HG03575 (cell line): Measurements from ENCODE around the gene CHD9.
"Not testable (repeated sequence)": the region's sequence is repeated elsewhere in the genome, so short reads cannot be mapped to it uniquely, and the experiment has no call there.

Experiments used
- ATAC-seq: cut with Tn5 transposase; IDR thresholded peaks from one replicate; pipeline ENCODE4 v1.9.1; 2021; ENCODE audit not compliant: unreplicated experiment, insufficient number of reproducible peaks, low FRiP score; ENCODE audit errors: extremely low read depth

CHD9 gene, protein sequence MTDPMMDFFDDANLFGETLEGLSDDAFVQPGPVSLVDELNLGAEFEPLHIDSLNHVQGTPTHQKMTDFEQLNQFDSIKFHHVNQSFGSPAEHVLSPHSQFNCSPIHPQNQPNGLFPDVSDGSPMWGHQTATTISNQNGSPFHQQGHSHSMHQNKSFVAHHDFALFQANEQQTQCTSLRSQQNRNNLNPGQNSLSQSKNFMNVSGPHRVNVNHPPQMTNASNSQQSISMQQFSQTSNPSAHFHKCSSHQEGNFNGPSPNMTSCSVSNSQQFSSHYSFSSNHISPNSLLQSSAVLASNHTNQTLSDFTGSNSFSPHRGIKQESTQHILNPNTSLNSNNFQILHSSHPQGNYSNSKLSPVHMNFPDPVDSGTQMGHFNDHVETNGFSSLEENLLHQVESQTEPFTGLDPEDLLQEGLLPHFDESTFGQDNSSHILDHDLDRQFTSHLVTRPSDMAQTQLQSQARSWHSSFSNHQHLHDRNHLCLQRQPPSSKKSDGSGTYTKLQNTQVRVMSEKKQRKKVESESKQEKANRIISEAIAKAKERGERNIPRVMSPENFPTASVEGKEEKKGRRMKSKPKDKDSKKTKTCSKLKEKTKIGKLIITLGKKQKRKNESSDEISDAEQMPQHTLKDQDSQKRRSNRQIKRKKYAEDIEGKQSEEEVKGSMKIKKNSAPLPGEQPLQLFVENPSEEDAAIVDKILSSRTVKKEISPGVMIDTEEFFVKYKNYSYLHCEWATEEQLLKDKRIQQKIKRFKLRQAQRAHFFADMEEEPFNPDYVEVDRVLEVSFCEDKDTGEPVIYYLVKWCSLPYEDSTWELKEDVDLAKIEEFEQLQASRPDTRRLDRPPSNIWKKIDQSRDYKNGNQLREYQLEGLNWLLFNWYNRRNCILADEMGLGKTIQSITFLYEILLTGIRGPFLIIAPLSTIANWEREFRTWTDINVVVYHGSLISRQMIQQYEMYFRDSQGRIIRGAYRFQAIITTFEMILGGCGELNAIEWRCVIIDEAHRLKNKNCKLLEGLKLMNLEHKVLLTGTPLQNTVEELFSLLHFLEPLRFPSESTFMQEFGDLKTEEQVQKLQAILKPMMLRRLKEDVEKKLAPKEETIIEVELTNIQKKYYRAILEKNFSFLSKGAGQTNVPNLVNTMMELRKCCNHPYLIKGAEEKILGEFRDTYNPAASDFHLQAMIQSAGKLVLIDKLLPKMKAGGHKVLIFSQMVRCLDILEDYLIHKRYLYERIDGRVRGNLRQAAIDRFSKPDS (N-terminal part only)

DNA sequence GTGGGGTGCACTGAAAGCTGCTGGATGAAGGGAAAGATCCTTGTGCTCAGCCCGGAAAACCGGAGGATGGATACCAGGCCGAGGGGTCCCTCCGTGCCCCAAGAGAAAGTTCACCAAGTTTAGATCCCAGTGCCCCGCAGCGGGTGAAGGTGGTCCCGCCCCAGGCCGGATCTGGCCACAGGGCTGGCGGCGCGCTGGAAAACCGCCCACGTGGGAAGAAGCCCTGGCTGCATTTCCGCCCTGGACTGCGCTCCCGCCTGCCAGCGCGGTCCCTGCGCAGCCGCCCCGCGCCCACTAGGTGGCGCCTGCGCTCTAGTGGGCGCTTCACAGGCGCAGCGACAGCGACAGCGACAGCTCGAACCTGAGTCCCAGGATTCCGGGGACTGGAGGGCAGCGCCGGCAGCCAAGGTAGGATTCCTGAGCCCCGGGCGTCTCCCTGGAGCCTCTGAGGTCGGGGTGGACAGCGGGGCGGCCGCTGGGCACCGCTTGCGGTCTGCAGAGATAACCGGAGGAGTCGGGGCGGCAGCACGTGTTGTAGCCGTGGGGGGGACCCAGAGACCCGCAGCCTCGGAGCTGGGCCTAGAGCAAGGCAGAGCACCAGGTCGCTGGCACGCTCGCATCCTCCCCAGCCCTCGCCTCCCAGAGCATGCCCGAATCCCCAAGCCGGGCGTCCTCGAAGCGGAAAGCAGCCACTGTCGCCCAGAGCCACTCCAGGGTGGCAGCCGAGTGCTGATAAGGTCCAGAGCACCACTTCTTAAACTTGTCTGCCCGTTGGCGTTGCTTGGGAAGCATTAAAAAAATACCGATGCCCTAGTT lies at the start of gene CHD9:
TSS of gene CHD9 (plus strand) at position 322 of the 816 bp plus-strand sequence. CDS start 101,099 bp downstream, outside the sequence.
- no peak for ATAC-seq

DNA sequence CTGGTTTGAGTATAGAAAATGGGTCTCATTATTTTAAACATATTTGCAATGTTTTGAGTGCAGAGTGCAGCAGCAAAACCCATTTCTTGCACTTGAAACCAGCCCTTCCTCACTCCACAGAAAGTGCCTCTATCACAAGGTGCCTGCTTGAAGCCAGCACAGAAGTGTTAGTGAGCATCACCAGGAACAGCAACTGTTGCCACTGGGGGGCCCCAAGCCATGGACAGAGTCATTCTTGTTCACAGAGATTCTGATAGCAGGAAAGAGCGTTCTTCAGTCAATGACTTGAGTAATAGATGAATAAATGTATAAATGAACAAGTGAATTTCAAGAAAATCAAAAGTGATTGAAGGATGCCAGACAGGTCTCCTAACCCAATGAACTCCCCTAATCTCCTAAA lies 47.7 kb upstream of the CHD9 start:
- ATAC-seq: no peak

DNA sequence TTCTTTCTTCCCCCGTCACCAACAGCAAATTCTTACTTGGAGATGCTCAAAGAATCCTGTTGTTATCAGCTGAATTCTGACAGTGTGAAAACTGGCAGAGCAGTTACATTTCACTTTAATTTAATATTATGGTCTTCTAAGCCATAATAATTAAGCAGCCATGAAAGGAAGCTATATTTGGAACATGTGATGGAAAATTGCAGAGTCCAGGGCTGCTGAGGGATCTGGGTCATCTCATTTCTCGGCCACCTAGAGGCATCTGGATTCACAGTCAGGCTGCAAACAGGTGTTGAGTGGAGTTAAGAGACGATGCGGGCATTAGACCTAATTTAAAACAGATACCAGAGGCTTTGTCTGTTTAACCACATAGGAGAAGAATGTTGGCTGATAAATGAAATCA lies 40.5 kb upstream of the CHD9 start:
- no peak for ATAC-seq

DNA sequence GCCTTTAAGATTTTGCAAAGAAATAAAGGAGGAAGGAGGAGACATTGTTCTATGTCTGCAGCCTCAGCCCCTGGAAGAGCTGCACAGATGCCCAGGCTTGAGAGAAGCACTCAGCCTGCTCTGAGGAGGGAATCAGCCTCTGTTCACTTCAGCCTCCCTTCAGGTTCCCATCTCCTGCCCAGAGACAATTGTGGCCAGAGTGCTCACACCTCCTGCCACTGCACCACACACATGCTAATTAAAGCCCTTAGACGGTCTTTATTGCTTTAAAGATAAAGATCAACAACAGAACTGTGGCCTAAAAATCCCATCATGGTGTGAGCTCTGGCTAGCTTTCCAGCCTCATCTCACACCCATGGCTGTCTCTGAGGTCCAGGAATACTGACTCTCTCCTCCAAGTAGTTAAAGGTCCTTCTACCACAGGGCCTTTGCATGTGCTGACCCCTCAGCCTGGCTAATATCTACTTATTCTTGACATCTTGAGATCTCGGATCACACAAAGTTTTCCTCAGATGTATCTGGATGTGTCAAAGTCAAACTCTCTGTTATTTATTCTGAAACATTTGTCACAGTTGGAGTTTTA lies 35.9 kb upstream of the CHD9 start:
- ATAC-seq: no peak

DNA sequence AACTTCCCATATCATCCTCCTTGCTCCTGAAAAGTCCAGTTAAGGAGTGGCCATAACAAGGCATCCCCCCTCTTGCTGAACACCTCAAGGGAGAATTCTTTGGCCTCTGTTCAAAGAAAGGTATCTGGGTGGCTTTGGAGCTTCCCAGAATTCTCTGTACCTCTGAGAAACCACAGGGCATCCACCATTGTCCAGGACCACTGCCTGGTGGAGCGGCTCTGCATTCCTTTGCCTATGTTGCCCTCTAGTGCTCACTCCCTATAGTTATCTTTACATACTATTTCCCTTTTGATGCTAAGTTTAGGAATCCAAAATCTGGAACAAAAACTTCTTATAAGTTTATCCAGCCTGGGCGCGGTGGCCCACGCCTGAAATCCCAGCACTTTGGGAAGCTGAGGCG lies 32.4 kb upstream of the CHD9 start:
- ATAC-seq: no peak

DNA sequence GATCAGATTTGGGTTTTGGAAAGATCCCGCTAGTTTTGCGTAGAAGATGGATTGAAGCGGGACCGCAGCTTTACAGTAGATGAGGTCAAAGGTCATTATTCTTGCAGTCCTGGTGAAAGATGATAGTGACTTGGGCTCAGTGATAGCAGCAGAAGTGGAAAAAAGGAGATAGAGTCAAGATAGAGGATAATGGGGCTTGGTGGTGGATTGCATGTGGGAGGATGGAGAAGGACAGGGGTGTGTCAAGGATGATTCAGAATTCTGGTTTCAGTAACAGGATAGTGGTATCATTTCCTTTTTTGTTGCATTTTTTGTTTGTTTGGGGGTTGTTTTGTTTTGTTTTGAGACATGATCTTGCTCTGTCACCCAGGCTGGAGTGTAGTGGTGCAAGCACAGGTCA lies 30.7 kb upstream of the CHD9 start:
- ATAC-seq: no peak

DNA sequence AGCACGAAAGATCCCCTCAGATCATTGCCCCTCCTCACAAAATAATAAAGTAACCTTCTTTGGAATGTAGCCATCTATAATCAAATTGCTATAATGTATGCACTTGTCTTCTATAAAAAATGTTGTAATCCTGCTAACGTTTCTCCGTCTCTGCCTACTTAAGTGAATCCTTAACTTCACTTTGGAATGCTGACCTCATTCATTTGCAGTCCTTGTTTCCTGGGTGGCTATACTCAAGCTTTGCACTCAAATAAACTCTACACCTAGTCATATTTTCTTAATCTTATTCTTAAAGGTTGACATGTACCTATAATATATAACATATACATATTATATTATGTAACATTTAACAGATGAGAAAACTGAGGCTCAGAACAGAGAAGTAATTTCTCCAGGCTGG lies 24.8 kb upstream of the CHD9 start:
- ATAC-seq: no peak

DNA sequence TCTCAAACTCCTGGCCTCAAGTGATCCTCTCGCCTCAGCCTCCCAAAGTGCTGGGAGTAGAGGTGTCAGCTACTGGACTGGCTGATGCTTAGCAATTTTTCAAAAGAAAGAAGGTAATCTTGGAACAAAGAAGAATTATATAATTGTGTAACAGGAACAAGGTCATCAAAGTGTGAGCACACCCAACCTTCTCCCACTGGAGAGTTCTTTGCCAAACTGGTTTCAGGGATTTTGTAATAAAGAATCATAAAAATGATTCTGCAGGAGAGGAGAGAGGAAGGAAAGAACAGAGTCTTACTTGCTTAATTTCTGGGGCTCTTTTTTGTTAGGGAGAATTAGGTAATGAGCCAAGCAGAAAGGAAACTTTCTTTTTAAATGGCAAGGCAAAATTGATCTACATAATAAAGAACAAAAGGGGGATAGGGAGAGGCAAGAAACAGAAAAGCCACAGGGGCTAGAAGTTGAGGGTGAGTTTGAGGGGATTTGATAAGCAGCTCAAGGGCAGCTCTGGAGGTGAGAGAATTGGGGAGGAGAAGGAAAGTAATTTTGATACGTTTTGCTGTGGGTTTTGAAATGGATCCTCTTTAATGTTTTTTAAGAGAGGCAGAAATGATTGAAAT lies 23.4 kb upstream of the CHD9 start:
- ATAC-seq: no peak

DNA sequence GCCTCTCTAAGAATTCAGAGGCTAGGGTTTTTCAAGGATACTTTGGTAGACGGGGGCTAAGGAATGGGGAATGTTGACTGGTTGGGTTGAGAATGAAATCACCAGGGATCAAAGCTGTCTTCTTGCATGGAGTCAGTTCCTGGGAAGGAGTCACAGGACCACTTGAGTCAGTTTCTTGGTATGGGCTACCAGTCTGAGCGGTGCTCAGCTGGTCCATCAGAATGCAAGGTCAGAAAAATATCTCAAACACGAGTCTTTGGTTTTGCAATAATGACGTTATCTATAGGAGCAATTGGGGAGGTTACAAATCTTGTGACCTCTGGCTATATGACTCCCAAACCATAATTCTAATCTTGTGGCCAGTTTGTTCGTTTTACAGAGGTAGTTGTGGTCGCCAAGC lies 20.5 kb upstream of the CHD9 start:
- no peak for ATAC-seq

DNA sequence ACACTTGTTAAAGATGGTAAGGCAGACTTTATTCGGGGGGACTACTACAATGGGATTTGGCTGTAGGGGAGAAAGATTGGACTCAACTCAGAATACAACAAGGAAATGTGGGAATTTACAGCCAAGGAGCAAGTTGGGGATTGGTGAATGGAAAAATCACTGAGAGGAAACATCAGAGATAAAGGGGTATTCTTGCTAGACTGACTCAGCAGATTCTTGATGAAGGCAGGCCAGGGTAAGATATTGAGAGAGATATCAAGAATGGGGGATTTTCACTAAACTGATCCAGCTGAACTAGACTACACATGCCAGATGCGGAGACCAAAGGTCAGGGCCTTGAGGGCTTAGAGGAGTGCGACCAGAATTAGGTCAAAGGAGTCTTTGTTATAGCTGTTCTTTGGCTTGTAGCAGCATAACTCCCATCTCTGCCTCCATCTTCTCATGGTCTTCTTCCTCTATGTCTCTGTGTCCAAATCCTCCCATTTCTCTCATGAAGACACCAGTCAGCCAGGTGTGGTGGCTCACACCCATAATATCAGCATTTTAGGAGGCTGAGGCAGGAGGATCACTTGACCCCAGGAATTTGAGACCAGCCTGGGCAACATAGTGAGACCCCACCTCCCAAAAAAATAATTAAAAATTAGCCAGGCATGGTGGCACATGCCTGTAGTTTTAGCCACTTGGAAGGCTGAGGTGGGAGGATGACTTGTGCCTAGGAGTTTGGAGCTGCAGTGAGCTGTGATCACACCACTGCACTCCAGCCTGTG lies 19.4 kb upstream of the CHD9 start:
- ATAC-seq: no peak

DNA sequence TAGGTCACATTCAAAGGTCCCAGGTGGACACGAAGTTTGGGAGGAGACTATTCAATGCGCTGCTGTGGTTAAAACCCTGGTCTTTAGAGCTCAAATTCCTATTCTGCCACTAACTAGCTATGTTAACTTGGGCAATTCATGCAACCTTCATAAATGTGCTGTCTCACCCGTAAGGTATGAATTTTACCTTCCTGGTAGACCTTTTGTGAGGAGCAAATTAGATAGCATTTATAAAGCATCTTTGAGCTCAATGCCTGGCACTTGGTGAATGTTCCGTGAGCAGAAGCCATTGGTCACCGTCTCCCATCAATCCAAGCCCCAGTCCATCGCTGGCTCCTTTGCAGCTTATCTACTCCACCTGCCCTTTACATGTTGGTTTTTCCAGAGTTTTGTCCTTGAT lies 18.7 kb upstream of the CHD9 start:
- no peak for ATAC-seq

DNA sequence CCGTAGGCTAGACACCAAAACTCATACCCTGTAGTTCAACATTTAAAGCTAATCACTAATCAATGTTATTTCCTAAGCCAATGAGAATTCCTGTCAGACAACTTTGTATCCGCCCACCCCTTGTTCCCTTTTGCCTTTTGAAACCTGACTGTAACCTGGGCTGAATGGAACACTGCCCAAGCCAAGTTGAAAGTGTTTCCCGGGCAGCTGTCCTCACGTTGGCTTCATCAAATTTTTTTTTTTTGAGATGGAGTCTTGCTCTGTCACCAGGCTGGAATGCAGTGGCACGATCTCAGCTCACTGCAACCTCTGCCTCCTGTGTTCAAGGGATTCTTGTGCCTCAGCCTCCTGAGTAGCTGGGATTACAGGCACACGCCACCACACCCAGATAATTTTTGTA lies 18.1 kb upstream of the CHD9 start:
- not testable (repeated sequence) for ATAC-seq

DNA sequence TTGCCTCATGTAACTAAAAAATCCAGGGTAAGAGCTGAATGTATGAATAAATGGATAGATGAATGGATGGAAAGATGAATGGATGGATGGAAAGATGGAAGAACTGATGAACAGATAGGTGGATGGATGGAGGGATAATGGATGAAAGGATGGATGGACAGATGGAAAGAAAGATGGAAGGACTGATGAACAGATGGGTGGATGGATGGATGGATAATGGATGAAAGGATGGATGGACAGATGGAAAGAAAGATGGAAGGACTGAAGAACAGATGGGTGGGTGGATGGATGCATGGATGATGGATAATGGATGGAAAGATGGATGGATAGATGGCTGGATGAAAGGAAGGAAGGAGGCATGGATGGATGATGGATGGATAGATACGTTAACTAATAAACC lies 14.0 kb upstream of the CHD9 start:
- ATAC-seq: no peak

DNA sequence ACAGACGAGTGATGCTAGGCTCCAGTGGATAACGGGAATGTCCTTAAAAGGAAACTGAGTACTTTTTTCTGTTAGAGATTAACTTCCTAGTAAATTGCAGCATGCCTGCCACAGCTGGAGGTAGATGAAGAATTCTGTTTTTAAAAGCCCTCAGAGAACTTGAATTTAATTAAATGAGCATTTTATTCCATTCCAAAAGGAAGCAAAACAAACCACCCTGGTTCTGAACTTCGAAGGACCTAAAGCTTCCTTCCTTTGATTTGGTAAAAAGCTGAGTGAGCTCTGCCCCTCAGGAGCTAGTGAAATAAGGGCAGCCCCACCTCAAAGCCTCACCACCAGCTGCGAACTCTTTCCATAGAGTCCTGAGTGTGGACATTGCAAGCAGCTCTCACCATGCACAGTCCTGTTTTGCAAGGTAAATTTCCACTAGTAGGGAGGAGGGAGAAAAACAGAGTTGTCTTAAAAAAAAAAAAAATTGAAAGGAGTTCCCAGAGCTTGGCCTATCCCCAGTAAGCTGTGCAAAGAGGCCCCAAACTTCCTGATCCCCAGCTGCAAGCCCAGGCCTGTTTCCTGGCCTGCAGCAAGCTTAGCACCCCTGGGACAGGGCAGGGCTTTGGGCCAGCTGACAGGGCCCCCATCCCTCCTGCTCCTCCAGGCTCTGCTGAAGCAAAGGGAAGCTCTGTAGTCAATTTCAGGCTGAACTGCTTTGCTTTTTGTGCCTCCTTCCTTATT lies 13.3 kb upstream of the CHD9 start:
- no peak for ATAC-seq

DNA sequence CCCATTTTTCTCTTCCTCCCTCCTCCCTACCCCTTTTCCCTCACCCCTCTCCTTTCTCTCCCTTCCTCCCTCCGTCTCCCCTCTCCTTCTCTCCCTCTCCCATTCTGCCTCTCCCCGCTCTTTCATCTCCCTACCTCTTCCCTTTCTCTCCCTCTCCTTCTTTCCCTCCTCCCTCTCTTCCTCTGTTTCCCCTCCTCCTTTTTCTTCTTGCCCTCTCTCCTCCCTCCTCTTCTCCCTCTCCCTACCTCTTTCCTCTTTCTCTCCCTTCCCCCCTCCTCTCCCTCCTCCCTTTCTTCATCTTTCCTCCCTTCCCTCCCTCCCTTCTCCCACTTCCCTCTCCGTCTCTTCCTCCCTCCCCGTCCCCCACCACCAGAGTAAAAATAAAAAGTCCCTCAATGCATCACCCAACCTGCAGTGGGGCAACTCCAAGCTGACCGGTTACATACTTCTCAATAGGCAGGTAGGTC lies 12.5 kb upstream of the CHD9 start:
- ATAC-seq: no peak

DNA sequence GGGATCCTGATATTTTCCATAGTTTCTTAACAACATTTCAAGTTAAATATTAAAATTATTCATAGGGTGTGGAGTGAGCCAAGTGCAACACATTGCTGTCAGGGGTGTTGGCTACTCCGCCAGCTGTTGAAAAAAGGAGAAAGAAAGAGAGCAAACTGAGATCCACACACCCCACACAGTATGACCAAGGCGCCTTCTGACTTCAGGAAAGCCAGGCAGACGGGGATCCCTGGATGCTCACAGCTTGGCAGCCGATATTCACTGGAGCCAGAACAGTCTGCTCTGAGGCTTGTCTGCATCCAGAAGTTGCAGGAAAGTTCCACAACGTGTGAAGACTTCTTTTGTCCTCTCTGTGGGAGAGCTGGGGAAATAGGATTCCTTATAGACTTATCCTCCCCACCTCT lies 11.4 kb upstream of the CHD9 start:
- ATAC-seq: no peak
